ENCODE results near the gene WIPF3. TPM values are rescaled to one million over a fixed set of nuclear protein-coding genes. Genes with fewer than 3 reads are reported as not detected.

WIPF3 gene
- total and polyA plus RNA-seq, 2 donors from 2014 or later, result 3.8 to 4.5 TPM

GRCh38 chr7:29915481-29916215 is 109.3 kb downstream of the WIPF3 start:
- Histone ChIP-seq H3K4me3 (ENCODE audit: low read length in 3 of 3) (no peak overlapping the region), H3K27ac (ENCODE audit: low read depth in 2 of 2, low read length in 2 of 2) (no peak overlapping the region), H3K36me3 (ENCODE audit: control insufficient read depth in 2 of 3, insufficient read depth in 3 of 3, low read length in 3 of 3) (no peaks in the 10 kb centered on the region), H3K4me1 (ENCODE audit: control insufficient read depth in 2 of 3, insufficient read depth in 2 of 3, low read depth in 1 of 3, low read length in 3 of 3) (peaks cover 0 to 5% (median 4%) of the 10 kb centered on the region in 3 donors), H3K9ac (ENCODE audit: low read length in 3 of 3) (no peak overlapping the region), H3K27me3 (ENCODE audit: control insufficient read depth, insufficient read depth, low read length) (no peaks in the 10 kb centered on the region), H3K9me3 (ENCODE audit: control insufficient read depth in 2 of 3, insufficient read depth in 1 of 3, low read length in 3 of 3) (no peaks in the 10 kb centered on the region)
- DNase-seq, result peak in 3 of 5 donors; percentile 51 to 74 (median 67)
- FAIRE-seq, result no peak
- no peak for TF ChIP-seq CTCF (IDR thresholded peaks at IDR 0.05; ENCODE audit: borderline replicate concordance, extremely low read depth, insufficient read depth)
- intact Hi-C loops (cut with DNase I), result no loop called here

- Histone ChIP-seq H3K9ac (ENCODE audit: low read length in 3 of 3) (no peak overlapping the region), H3K36me3 (ENCODE audit: control insufficient read depth in 2 of 3, insufficient read depth in 3 of 3, low read length in 3 of 3) (peaks cover 0 to 3% (median 0%) of the 10 kb centered on the region in 3 donors), H3K4me1 (ENCODE audit: control insufficient read depth in 2 of 3, insufficient read depth in 2 of 3, low read depth in 1 of 3, low read length in 3 of 3) (peaks cover 0 to 5% (median 4%) of the 10 kb centered on the region in 3 donors), H3K27me3 (ENCODE audit: control insufficient read depth, insufficient read depth, low read length) (no peaks in the 10 kb centered on the region), H3K9me3 (ENCODE audit: control insufficient read depth in 2 of 3, insufficient read depth in 1 of 3, low read length in 3 of 3) (no peaks in the 10 kb centered on the region), H3K4me3 (ENCODE audit: low read length in 3 of 3) (no peak overlapping the region), H3K27ac (ENCODE audit: low read depth in 2 of 2, low read length in 2 of 2) (no peak overlapping the region)
- intact Hi-C loops (cut with DNase I), result no loop called here
- no peak for DNase-seq
- no peak for FAIRE-seq
- TF ChIP-seq CTCF (IDR thresholded peaks at IDR 0.05; ENCODE audit: borderline replicate concordance, extremely low read depth, insufficient read depth), result no peak
Observed at GRCh38 chr7:29917641-29918040, 111.3 kb downstream of the WIPF3 start.

- intact Hi-C loops (cut with DNase I), result no loop called here
- FAIRE-seq (no peak), DNase-seq (no peak)
Observed at GRCh38 chr7:29918850-29919249, 112.5 kb downstream of the WIPF3 start.

More at GRCh38 chr7:29918850-29919249, 112.5 kb downstream of the WIPF3 start:
- Histone ChIP-seq H3K27me3 (ENCODE audit: control insufficient read depth, insufficient read depth, low read length) (no peaks in the 10 kb centered on the region), H3K27ac (ENCODE audit: low read depth in 2 of 2, low read length in 2 of 2) (no peak overlapping the region), H3K9ac (ENCODE audit: low read length in 3 of 3) (no peak overlapping the region), H3K9me3 (ENCODE audit: control insufficient read depth in 2 of 3, insufficient read depth in 1 of 3, low read length in 3 of 3) (no peaks in the 10 kb centered on the region), H3K36me3 (ENCODE audit: control insufficient read depth in 2 of 3, insufficient read depth in 3 of 3, low read length in 3 of 3) (peaks cover 0 to 5% (median 0%) of the 10 kb centered on the region in 3 donors), H3K4me1 (ENCODE audit: control insufficient read depth in 2 of 3, insufficient read depth in 2 of 3, low read depth in 1 of 3, low read length in 3 of 3) (peaks cover 0 to 5% (median 4%) of the 10 kb centered on the region in 3 donors), H3K4me3 (ENCODE audit: low read length in 3 of 3) (no peak overlapping the region)
- TF ChIP-seq CTCF (IDR thresholded peaks at IDR 0.05; ENCODE audit: borderline replicate concordance, extremely low read depth, insufficient read depth), result no peak
